HEK293 (cell line): Measurements from ENCODE around the gene SYAP1.

Experiments
- CTCF ChIA-PET: fragments of 350-600 bp; formaldehyde crosslinking; extraction: SDS; loops from one replicate; lab custom pipeline; 2021; ENCODE audit warnings: antibody characterized with exemption; lab: Yijun Ruan, JAX
- POLR2A ChIA-PET: fragments of 300-600 bp; formaldehyde crosslinking; extraction: SDS; loops from one replicate; lab custom pipeline; 2020; ENCODE audit warnings: antibody characterized with exemption, inconsistent platforms; lab: Yijun Ruan, JAX
- H3K27ac ChIP-seq: fragments of 200-500 bp; sonication (Bioruptor generic); 2 replicates; pipeline ENCODE4 v1.5.1; 2014; ENCODE audit warnings: low read depth, low read length, control low read depth, inconsistent platforms; ENCODE audit errors: extremely low read depth
- H3K36me3 ChIP-seq, 2 experiments: fragments of 200-500 bp in 1 of 2; sonication (Bioruptor generic) in 1 of 2; 1 replicate in 1 of 2; 2 replicates in 1 of 2; pipeline ENCODE4 v1.5.1; 2014 to 2017; ENCODE audit warnings: inconsistent platforms in 2 of 2, low read length in 2 of 2; ENCODE audit not compliant: control insufficient read depth in 2 of 2, insufficient read depth in 1 of 2
- H3K4me1 ChIP-seq: fragments of 200-500 bp; sonication (Bioruptor generic); 2 replicates; pipeline ENCODE4 v1.5.1; 2014; ENCODE audit warnings: mild to moderate bottlenecking, low read length, inconsistent platforms; ENCODE audit not compliant: control insufficient read depth, insufficient read depth
- H3K4me3 ChIP-seq: 2 replicates; pipeline ENCODE4 v1.5.1; 2011; ENCODE audit warnings: low read depth, mild to moderate bottlenecking, control low read depth, low read length, moderate library complexity
- H3K9me3 ChIP-seq: fragments of 200-500 bp; sonication (Bioruptor generic); 2 replicates; pipeline ENCODE4 v1.5.1; 2014; ENCODE audit warnings: low read depth, low read length, inconsistent platforms; ENCODE audit not compliant: control insufficient read depth, insufficient read depth
- FEZF1 ChIP-seq: fragments of 450-650 bp; formaldehyde crosslinking; IDR thresholded peaks from 2 replicates; pipeline ENCODE4 v1.5.1; 2016; ENCODE audit warnings: missing biosample characterization, missing genetic modification characterization
- ZNF121 ChIP-seq: fragments of 450-650 bp; formaldehyde crosslinking; IDR thresholded peaks from 2 replicates; pipeline ENCODE4 v1.5.1; 2016; ENCODE audit warnings: missing biosample characterization, missing genetic modification characterization
- ZNF341 ChIP-seq: fragments of 450-650 bp; formaldehyde crosslinking; IDR thresholded peaks from 2 replicates; pipeline ENCODE4; 2016; ENCODE audit warnings: low read depth, missing biosample characterization, missing genetic modification characterization
- ZNF404 ChIP-seq: fragments of 450-650 bp; formaldehyde crosslinking; IDR thresholded peaks from 2 replicates; pipeline ENCODE4 v1.5.1; 2017; ENCODE audit warnings: missing biosample characterization, missing genetic modification characterization
- ZNF654 ChIP-seq: fragments of 450-650 bp; formaldehyde crosslinking; IDR thresholded peaks from 2 replicates; pipeline ENCODE4 v1.5.1; 2016; ENCODE audit warnings: low read depth, missing biosample characterization, missing genetic modification characterization
- ZNF660 ChIP-seq: fragments of 450-650 bp; IDR thresholded peaks from 2 replicates; pipeline ENCODE4 v1.5.1; 2018; ENCODE audit warnings: missing biosample characterization, mild to moderate bottlenecking, missing genetic modification characterization
- TF ChIP-seq, protein P1 (sequence below): fragments of 450-650 bp; formaldehyde crosslinking; IDR thresholded peaks from 2 replicates; pipeline ENCODE4 v1.5.1; 2016; ENCODE audit warnings: missing biosample characterization, missing genetic modification characterization, borderline replicate concordance
- TF ChIP-seq, protein P2 (sequence below): fragments of 450-650 bp; formaldehyde crosslinking; IDR thresholded peaks from 2 replicates; pipeline ENCODE4 v1.5.1; 2016; ENCODE audit warnings: missing biosample characterization, missing genetic modification characterization

The SYAP1 gene

DNA sequence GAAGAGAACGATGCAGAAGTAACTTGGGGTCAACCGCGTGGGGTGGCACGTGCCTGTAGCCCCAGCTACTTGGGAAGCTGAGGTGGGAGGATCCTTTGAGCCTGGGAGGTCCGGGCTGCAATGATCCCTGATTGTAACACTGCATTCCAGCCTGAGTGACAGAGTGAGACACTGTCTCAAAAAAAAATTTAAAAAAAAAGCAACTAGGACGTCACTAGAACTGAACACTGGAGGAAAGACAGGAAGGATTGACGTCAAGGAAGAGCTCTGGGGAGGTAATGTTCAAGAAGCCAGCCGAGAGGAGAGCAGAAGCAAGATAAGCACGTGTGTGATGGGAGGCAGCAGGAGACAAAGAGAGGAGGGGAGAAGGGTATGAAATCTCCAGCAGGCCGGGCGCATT is 40.7 kb upstream of the SYAP1 start (continued):
- TF ChIP-seq, protein P1, sequence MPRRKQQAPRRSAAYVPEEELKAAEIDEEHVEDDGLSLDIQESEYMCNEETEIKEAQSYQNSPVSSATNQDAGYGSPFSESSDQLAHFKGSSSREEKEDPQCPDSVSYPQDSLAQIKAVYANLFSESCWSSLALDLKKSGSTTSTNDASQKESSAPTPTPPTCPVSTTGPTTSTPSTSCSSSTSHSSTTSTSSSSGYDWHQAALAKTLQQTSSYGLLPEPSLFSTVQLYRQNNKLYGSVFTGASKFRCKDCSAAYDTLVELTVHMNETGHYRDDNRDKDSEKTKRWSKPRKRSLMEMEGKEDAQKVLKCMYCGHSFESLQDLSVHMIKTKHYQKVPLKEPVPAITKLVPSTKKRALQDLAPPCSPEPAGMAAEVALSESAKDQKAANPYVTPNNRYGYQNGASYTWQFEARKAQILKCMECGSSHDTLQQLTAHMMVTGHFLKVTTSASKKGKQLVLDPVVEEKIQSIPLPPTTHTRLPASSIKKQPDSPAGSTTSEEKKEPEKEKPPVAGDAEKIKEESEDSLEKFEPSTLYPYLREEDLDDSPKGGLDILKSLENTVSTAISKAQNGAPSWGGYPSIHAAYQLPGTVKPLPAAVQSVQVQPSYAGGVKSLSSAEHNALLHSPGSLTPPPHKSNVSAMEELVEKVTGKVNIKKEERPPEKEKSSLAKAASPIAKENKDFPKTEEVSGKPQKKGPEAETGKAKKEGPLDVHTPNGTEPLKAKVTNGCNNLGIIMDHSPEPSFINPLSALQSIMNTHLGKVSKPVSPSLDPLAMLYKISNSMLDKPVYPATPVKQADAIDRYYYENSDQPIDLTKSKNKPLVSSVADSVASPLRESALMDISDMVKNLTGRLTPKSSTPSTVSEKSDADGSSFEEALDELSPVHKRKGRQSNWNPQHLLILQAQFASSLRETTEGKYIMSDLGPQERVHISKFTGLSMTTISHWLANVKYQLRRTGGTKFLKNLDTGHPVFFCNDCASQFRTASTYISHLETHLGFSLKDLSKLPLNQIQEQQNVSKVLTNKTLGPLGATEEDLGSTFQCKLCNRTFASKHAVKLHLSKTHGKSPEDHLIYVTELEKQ (tag by site-specific recombination), result no peak
- TF ChIP-seq, all 188 proteins: peak for 0

GRCh38 chrX:16683007-16683664 is 36.3 kb upstream of the SYAP1 start:
- Histone ChIP-seq H3K9me3 (no peaks in the 10 kb centered on the region), H3K4me1 (no peaks in the 10 kb centered on the region), H3K36me3 (peaks cover 24 to 51% of the 10 kb centered on the region in 2 experiments; a peak in 2 of 3 replicates), H3K27ac (no peak overlapping the region), H3K4me3 (no peak overlapping the region)
- POLR2A ChIA-PET, result no interaction called here
- TF ChIP-seq FEZF1 (tag by site-specific recombination) (no peak), ZNF121 (tag by site-specific recombination) (peak; percentile 73; the same call in 1 of the 2 replicates)
- CTCF ChIA-PET, result interaction anchor here (0.5 to 3.1 kb wide), 3 partner anchors 13 to 248 kb away, joined by 3 to 12 read pairs (median 3); no protein-coding TSS in a partner anchor

- no peak overlapping the region for H3K4me3 ChIP-seq
- no peak overlapping the region for H3K27ac ChIP-seq
- TF ChIP-seq, protein P2, sequence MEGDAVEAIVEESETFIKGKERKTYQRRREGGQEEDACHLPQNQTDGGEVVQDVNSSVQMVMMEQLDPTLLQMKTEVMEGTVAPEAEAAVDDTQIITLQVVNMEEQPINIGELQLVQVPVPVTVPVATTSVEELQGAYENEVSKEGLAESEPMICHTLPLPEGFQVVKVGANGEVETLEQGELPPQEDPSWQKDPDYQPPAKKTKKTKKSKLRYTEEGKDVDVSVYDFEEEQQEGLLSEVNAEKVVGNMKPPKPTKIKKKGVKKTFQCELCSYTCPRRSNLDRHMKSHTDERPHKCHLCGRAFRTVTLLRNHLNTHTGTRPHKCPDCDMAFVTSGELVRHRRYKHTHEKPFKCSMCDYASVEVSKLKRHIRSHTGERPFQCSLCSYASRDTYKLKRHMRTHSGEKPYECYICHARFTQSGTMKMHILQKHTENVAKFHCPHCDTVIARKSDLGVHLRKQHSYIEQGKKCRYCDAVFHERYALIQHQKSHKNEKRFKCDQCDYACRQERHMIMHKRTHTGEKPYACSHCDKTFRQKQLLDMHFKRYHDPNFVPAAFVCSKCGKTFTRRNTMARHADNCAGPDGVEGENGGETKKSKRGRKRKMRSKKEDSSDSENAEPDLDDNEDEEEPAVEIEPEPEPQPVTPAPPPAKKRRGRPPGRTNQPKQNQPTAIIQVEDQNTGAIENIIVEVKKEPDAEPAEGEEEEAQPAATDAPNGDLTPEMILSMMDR, result no peak
- TF ChIP-seq ZNF660 (tag by site-specific recombination), result no peak
- ChIA-PET POLR2A (interaction anchor here (0.6 kb wide), 1 partner anchor 125 kb away, joined by 4 read pairs; no protein-coding TSS in a partner anchor), CTCF (interaction anchor here (0.7 kb wide), 1 partner anchor 9 kb away, joined by 5 read pairs; no protein-coding TSS in a partner anchor)
- no peaks in the 10 kb centered on the region for H3K9me3 ChIP-seq
- no peaks in the 10 kb centered on the region for H3K4me1 ChIP-seq
- peaks cover 27 to 49% of the 10 kb centered on the region in 2 experiments; a peak in 2 of 3 replicates for H3K36me3 ChIP-seq
Measured at GRCh38 chrX:16687514-16687913, 31.9 kb upstream of the SYAP1 start.

DNA sequence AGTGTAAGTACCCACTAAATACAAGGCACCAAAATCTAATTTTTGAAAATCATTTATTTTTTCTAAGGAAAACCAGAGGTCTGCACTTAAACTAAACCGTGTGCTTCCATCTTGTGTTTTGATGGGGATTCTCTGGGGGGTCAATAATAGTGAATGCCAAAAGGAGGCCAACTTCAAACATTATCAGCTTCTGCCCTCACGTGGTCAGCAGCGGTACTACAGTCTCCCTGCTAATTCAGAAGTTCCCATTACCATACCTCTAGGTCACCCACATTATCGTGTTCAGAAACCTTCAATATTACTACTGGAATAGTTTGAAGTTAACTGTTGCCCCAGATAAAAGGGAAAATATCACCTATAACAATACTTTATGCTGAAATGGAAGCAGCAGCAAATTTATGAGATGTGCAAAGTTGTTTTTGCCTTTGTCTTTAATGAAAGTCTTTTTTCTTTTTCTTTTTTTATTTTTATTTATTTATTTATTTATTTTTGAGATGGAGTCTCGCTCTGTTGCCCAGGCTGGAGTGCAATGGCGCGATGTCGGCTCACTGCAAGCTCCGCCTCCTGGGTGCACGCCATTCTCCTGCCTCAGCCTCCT is 24.2 kb upstream of the SYAP1 start:
- Histone ChIP-seq H3K36me3 (peaks cover 17 to 63% of the 10 kb centered on the region in 2 experiments), H3K9me3 (no peaks in the 10 kb centered on the region), H3K27ac (no peak overlapping the region), H3K4me1 (no peaks in the 10 kb centered on the region), H3K4me3 (no peak overlapping the region)
- ChIA-PET POLR2A (no interaction called here), CTCF (interaction anchor here (0.6 to 2.6 kb wide), 10 partner anchors 10 to 1520 kb away, joined by 3 to 12 read pairs (median 4); no protein-coding TSS in a partner anchor)
- TF ChIP-seq ZNF341, result no peak
- TF ChIP-seq, protein P2, result peak; percentile 38; the same call in 1 of the 2 replicates
- TF ChIP-seq ZNF404, result no peak
- TF ChIP-seq ZNF654, result peak; percentile 58
